Retinal pigment epithelial cell (primary cell): ENCODE measurements around the gene ADPGK.
"Not testable (repeated sequence)": the region's sequence is repeated elsewhere in the genome, so short reads cannot be mapped to it uniquely, and the experiment has no call there.

Source experiments
- DNase-seq: peaks from one replicate; pipeline ENCODE4 v3.0.0-alpha.2; 2010; ENCODE audit warnings: low read depth
- H3K4me3 ChIP-seq: 2 replicates; pipeline ENCODE4 v1.5.1; 2011; ENCODE audit warnings: mild to moderate bottlenecking, low read length, control low read depth, moderate library complexity
- TF ChIP-seq, protein P1 (sequence below): conservative IDR thresholded peaks from 2 replicates; pipeline ENCODE4 v1.5.1; 2011; ENCODE audit warnings: low read depth, low read length, control low read depth, inconsistent platforms

Gene ADPGK

DNA sequence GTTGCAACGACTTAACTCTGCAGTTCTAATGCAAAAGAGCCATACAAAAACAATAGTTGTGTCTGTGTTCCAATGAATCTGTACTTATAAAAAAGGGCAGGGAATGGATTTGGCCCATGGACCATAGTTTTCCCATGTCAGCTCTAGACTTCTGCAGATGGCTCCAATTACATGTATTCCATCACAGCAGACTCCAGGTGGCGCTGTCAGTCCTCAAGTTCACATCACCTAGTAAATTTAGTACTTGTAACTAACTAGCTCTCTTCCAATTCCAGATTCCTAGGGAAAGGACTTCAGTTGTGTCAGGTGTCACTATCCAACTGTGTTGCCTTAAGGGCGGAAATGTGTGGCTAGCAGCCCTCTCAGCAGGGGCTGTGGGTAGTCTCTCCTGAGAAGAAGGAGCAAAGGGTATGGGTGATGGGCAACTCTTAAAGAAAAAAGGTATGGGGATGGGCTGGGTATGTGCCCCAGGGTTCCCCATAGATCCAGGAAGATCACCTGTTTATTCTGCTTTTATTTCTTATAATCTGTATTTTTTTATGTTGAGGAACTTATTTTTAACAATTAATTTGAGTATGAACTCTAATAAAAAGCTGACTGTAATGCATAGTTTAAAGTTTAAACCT lies 61.4 kb downstream of the ADPGK start:
- no peak overlapping the region for H3K4me3 ChIP-seq
- peak; percentile 34 for DNase-seq
- TF ChIP-seq, protein P1, sequence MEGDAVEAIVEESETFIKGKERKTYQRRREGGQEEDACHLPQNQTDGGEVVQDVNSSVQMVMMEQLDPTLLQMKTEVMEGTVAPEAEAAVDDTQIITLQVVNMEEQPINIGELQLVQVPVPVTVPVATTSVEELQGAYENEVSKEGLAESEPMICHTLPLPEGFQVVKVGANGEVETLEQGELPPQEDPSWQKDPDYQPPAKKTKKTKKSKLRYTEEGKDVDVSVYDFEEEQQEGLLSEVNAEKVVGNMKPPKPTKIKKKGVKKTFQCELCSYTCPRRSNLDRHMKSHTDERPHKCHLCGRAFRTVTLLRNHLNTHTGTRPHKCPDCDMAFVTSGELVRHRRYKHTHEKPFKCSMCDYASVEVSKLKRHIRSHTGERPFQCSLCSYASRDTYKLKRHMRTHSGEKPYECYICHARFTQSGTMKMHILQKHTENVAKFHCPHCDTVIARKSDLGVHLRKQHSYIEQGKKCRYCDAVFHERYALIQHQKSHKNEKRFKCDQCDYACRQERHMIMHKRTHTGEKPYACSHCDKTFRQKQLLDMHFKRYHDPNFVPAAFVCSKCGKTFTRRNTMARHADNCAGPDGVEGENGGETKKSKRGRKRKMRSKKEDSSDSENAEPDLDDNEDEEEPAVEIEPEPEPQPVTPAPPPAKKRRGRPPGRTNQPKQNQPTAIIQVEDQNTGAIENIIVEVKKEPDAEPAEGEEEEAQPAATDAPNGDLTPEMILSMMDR: peak; percentile 81

DNA sequence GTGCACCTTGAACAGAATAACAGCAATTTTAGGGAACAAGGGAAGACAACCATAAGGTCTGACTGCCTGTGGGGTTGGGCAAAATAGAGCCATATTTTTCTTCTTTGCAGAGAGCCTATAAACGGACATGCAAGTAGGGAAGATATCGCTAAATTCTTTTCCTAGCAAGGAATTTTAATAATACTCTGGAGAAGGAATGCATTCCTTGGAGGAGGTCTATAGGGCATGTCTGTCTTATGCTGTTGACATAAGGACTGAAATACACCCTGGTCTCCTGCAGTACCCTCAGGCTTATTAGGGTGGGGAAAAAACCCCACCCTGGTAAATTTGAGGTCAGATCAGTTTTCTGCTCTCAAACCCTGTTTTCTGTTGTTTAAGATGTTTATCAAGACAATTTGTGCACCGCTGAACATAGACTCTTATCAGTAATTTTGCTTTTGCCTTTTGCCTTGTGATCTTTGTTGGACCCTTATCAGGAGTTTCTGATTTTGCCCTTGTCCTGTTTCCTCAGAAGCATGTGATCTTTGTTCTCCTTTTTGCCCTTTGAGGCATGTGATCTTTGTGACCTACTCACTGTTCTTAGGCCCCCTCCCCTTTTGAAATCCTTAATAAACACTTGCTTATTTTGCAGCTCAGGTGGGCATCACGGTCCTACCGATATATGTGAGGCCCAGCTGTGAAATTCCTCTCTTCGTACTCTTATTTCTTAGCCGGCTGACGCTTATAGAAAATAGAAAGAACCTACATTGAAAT lies 74.8 kb downstream of the ADPGK start:
- H3K4me3 ChIP-seq, DNase-seq: not testable (repeated sequence)

DNA sequence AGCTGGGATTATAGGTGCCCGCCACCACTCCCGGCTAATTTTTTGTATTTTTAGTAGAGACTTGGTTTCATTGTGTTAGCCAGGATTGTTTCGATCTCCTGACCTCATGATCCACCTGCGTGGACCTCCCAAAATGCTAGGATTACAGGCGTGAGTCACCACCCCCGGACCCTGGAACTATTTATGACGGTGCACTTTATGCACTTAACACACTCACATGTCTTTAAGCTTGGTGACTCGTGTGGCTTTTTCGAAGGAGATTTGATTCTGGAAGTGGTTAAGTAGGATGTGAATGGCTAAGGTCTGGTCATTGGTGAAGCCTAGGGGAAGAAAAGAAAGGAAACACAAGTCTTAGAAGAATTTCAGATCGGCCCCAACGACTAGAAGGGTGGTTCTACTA lies 77.3 kb downstream of the ADPGK start:
- TF ChIP-seq, protein P1: no peak
- H3K4me3 ChIP-seq: no peak overlapping the region
- peak; percentile 36 for DNase-seq
